ENCODE data around the gene AIDA.

Gene AIDA

GRCh38 chr1:222643606-222643937 lies 68.7 kb downstream of the AIDA start:
- no peak for DNase-seq

GRCh38 chr1:222642468-222642867 lies 69.8 kb downstream of the AIDA start:
- no peak for DNase-seq

- DNase-seq = no peak
Observed at GRCh38 chr1:222641269-222641948, 70.9 kb downstream of the AIDA start.

GRCh38 chr1:222634180-222635013 lies 77.9 kb downstream of the AIDA start:
- peak; percentile 76 for DNase-seq

GRCh38 chr1:222632749-222633148 lies 79.5 kb downstream of the AIDA start:
- no peak for DNase-seq

GRCh38 chr1:222631611-222632208 lies 80.6 kb downstream of the AIDA start:
- DNase-seq = no peak

GRCh38 chr1:222629921-222630535 lies 82.3 kb downstream of the AIDA start:
- DNase-seq = no peak

GRCh38 chr1:222627232-222627631 lies 85.1 kb downstream of the AIDA start:
- no peak for DNase-seq

GRCh38 chr1:222624214-222624613 lies 88.1 kb downstream of the AIDA start:
- no peak for DNase-seq

- DNase-seq = no peak
Observed at GRCh38 chr1:222623458-222623857, 88.8 kb downstream of the AIDA start.

GRCh38 chr1:222622765-222623164 lies 89.5 kb downstream of the AIDA start:
- no peak for DNase-seq

GRCh38 chr1:222620566-222620965 lies 91.7 kb downstream of the AIDA start:
- no peak for DNase-seq

- DNase-seq = peak; percentile 30
Observed at GRCh38 chr1:222618880-222619596, 93.3 kb downstream of the AIDA start.

Data from stimulated activated CD8-positive, alpha-beta memory T cell treated with anti-CD3 and anti-CD28 coated beads, Interleukin-4, amount 100 ng/mL, for 48 hours (primary cell).